BE2C (cell line): ENCODE data around the gene ARSB.

Experiments
- DNase-seq: peaks from one replicate; pipeline ENCODE4 v3.0.0-alpha.2; 2020
- H3K27me3 ChIP-seq: fragments of 250-450 bp; sonication (Bioruptor Pico); 2 replicates; pipeline ENCODE4 v1.5.1; 2020; ENCODE audit warnings: mild to moderate bottlenecking
- H3K36me3 ChIP-seq: fragments of 250-450 bp; sonication (Bioruptor Pico); 2 replicates; pipeline ENCODE4 v1.5.1; 2020; ENCODE audit warnings: mild to moderate bottlenecking
- H3K4me1 ChIP-seq: fragments of 250-450 bp; sonication (Bioruptor Pico); 2 replicates; pipeline ENCODE4 v1.5.1; 2020
- H3K4me3 ChIP-seq: 2 replicates; pipeline ENCODE4 v1.5.1; 2011; ENCODE audit warnings: low read depth, low read length
- H3K9me3 ChIP-seq: fragments of 250-450 bp; sonication (Bioruptor Pico); 2 replicates; pipeline ENCODE4 v1.5.1; 2020
- CTCF ChIP-seq: IDR thresholded peaks from 2 replicates; pipeline ENCODE4 v1.5.1; 2012; ENCODE audit warnings: mild to moderate bottlenecking, low read depth, low read length

Gene ARSB

GRCh38 chr5:78925129-78925876 is 59.8 kb downstream of the ARSB start:
- 0 out of 2 replicates have a peak, but pooled peaks cover 4% of the 10 kb centered on the region for H3K4me1 ChIP-seq
- no peak for TF ChIP-seq CTCF
- no peak for DNase-seq
- H3K36me3 ChIP-seq, result no peaks in the 10 kb centered on the region
- no peak overlapping the region for H3K4me3 ChIP-seq
- H3K27me3 ChIP-seq, result no peaks in the 10 kb centered on the region
- no peaks in the 10 kb centered on the region for H3K9me3 ChIP-seq

GRCh38 chr5:78923622-78923970 is 61.5 kb downstream of the ARSB start:
- Histone ChIP-seq H3K4me3 (no peak overlapping the region), H3K27me3 (no peaks in the 10 kb centered on the region), H3K36me3 (no peaks in the 10 kb centered on the region), H3K9me3 (no peaks in the 10 kb centered on the region), H3K4me1 (0 out of 2 replicates have a peak, but pooled peaks cover 4% of the 10 kb centered on the region)
- DNase-seq, result no peak
- TF ChIP-seq CTCF, result no peak

- Histone ChIP-seq H3K27me3 (no peaks in the 10 kb centered on the region), H3K9me3 (no peaks in the 10 kb centered on the region), H3K36me3 (no peaks in the 10 kb centered on the region), H3K4me3 (no peak overlapping the region), H3K4me1 (0 out of 2 replicates have a peak, but pooled peaks cover 4% of the 10 kb centered on the region)
- DNase-seq, result no peak
- TF ChIP-seq CTCF, result no peak
Observed at GRCh38 chr5:78922879-78923621, 62.1 kb downstream of the ARSB start.

GRCh38 chr5:78920604-78921003 is 64.5 kb downstream of the ARSB start:
- peak; percentile 21 for DNase-seq
- TF ChIP-seq CTCF, result peak; percentile 57

GRCh38 chr5:78919796-78920195 is 65.3 kb downstream of the ARSB start:
- H3K4me1 ChIP-seq, result peaks cover 4% of the 10 kb centered on the region; the same call in 1 of the 2 replicates
- H3K4me3 ChIP-seq, result no peak overlapping the region
- H3K9me3 ChIP-seq, result no peaks in the 10 kb centered on the region
- H3K36me3 ChIP-seq, result no peaks in the 10 kb centered on the region
- DNase-seq, result no peak
- no peak for TF ChIP-seq CTCF
- no peaks in the 10 kb centered on the region for H3K27me3 ChIP-seq

More at GRCh38 chr5:78920604-78921003, 64.5 kb downstream of the ARSB start:
- H3K4me3 ChIP-seq, result no peak overlapping the region
- H3K4me1 ChIP-seq, result peaks cover 4% of the 10 kb centered on the region; the same call in 1 of the 2 replicates
- no peaks in the 10 kb centered on the region for H3K27me3 ChIP-seq
- no peaks in the 10 kb centered on the region for H3K36me3 ChIP-seq
- no peaks in the 10 kb centered on the region for H3K9me3 ChIP-seq

GRCh38 chr5:78916044-78916443 is 69.1 kb downstream of the ARSB start:
- TF ChIP-seq CTCF, result no peak
- no peak for DNase-seq
- no peak overlapping the region for H3K4me3 ChIP-seq
- peaks cover 3% of the 10 kb centered on the region; the same call in 1 of the 2 replicates for H3K4me1 ChIP-seq
- H3K36me3 ChIP-seq, result no peaks in the 10 kb centered on the region
- no peaks in the 10 kb centered on the region for H3K27me3 ChIP-seq
- no peaks in the 10 kb centered on the region for H3K9me3 ChIP-seq
